Activated T-helper 1 cell treated with Interleukin-2 at 50 U/mL for 16 hours (primary cell): Measurements from ENCODE around the gene C18orf63.
A peak's percentile ranks its signal among the peaks of the same experiment; 100 is the strongest.
"Not testable (repeated sequence)": the region's sequence is repeated elsewhere in the genome, so short reads cannot be mapped to it uniquely, and the experiment has no call there.

ENCODE experiments used
- DNase-seq: peaks from one replicate; pipeline ENCODE4 v3.0.0-alpha.2; 2020; ENCODE audit warnings: low read depth

Gene C18orf63

DNA sequence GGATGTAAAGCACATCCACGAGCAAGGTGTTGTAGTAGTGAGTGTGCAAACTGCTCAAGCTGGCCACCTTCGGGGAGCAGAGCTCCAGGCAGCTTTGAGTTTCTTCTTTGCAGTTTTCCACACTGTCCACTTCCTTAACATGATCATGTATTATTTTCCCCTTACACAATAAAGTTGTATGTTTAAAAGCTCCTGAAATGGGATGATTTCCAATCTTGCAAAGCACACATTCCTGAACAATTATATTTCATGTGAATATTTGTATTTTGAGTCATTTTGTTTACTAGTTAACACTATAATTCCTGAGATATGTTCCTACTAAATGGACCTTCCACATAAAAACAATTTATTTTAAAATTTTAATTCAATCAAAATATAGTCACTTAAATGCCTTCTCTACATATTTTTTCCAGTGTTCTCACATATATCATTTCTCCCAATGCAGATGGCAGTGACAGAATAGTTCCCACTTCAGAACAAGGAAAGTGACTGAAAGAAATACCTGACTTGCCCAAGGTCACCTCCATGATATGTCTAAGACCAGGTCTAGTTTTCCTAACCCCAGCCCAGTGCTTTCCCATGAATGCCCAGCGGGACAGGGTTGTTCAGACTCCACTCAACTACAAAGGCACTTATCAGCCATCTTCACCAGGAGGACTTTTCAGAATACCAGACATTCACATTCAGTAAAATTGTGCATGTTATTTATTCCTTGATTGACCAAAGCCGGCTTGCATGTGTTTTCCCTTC lies 29.4 kb upstream of the C18orf63 start:
- no peak for DNase-seq

DNA sequence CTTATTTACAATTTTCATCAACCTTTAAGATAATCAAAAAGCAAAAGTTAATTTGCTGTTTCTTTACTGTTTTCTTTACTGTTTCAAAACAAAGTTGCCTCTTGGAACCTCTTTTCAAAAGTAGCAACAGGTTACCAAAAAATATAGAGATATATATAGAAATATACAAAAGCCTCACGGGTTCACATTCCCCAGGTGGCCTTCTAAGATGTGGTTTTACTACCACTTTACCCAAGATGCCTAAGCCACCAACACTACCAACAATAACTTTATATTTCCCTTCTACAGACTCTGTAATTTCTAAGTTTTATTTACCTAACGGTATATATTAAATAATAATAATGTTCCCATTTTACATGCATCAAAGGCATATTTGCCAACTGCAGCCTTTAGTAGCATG lies 28.8 kb upstream of the C18orf63 start:
- no peak for DNase-seq

DNA sequence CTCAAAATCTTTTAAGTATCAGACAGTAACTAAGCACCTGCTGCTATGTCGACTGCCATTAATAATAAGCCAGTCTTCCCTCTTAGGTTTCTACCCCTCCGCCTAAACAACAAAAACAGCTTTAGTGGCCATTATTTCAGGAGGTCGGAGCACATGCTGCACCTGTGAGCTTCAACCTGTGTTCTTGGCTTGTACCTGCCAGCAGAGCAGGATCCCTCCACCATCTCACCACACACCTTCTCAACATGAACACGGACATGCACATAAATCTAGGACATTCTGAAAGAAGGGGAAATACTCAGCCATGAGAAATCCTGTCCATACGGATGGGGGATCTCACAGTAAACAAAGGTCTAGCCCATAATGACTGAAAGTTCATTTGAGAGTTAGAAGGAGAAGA lies 27.6 kb upstream of the C18orf63 start:
- no peak for DNase-seq

DNA sequence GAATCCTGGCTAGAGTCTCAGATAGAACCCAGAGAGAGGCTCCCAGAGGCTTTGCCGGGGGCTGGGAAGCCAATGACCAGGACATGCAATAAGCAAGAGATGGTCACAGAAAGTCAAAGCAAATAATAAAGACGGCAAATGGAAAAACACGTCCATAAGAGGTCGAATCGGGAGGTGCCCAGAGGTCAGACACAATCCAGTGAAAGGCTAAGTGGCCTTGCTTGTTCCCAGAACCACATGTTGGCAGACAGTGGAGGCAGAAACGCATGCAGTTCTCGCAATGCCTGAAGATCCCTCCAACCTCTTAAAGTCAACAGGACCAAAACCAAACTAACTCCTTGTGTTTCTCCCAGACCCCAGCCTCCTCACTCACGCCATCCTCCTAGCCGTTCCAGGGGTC lies 26.9 kb upstream of the C18orf63 start:
- DNase-seq = no peak

DNA sequence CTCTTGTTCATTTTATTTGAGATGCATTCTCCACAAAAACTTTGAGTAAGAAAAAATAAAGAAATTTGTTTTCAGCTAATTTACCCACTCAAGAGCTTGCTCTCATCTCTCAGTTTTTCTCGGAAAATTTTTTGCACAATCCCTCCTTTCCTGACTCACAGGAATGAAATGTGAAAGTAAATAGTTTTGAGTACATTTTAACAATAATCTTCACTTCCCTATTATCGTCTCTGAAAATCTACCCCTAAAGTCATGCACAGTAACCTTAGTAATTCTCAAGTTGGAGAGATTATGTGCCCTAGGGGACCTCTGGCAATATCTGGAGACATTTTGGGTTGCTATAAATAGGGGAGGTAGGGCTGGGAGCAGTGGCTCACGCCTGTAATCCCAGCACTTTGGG lies 26.5 kb upstream of the C18orf63 start:
- no peak for DNase-seq

DNA sequence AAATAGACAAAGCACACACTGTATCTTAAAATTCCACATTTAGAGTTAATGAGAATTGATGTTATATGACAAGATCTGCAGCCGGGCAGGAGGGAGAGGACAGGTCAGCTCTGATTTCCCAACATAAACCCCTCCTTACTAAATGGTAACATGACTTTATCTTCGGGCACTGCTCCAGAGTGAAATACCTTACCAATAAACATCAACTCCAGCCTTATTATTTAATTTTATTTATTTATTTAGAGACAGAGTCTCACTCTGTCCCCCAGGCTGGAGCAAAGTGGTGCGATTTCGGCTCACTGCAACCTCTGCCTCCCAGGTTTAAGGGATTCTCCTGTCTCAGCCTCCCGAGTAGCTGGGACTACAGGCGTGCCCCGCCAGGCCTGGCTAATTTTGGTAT lies 25.6 kb upstream of the C18orf63 start:
- DNase-seq = no peak

DNA sequence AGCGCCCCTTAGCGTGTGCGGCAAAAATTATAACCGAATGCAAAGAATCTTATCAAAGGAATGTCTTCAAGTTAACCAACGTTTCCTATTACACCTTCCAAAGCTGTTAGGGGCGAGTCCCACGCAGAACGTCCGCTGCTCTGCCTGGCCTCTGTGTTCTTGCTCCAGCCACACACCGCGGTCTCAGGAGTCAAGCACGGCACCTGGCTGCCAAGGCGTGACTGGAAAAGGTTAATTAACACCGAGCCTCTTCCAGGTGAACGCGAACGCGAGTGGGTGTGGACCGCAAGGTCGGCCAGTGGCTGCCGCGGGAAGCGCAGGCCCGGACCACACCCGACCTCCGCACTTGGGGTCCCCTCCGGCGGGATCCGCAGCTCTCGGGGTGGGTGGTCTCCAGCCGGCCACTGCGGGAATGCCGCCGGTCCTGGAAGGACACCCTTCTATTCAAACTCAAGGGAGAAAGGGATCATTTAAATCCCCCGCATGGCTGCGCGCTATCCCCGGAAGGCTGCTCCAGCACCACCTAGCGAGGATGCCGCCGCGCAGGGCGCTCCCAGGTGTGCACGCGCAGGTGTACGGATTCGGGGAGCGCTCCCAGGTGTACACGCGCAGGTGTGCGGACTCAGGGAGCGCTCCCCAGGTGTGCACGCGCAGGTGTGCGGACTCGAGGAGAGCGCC lies 24.7 kb upstream of the C18orf63 start:
- DNase-seq = peak; percentile 7

DNA sequence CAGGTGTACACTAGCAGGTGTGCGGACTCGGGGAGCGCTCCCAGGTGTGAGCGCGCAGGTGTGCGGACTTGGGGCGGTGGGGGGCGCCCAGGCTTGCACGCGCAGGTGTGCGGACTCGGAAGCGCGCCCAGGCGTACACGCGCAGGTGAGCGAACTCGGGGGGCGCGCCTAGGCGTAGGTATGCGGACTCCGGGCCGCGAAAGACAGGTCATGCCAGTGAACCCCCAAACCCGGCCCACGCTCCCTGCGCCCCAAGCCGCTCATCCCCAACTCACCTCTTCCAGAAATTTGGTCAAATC lies 24.2 kb upstream of the C18orf63 start:
- no peak for DNase-seq

DNA sequence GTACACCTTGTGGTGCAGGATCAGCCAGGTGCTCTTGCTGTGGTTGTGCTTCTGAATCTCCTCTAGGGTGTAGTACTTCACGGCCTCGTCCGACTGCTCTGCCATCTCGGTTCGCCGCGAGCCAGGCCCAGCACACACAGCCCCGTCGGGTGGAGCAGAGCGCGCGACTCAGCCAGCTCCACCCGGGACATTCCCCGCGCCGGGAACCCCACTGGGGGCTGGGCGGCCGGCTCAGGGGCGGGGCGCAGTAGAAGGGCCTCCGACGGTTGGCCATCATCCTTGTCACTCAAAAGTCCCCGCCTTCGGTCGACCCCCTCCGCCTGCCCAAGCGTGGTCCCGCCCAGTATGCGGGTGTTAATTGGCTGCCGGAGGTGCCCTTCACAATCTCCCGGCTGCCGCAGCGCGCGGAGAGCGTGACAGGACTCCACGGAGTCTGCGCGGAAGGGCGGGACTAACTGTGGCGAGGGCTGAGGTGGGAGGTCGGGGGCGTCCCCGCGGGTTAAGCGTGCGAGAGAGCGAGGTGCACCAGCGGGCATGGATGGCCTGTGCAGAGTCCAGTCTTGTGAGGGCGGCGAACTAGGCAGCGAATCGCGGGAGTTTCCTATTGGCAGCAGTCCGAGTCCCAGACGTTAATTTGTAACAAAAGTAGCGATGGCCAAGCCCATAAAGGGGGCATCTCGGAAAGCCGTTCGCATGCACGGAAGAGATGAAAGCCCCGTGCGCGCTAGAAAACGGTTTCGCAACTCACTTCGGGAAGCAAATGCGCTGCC lies 23.7 kb upstream of the C18orf63 start, which contains the start of gene CYB5A:
CYB5A (minus strand) TSS at position 193 of the 770 bp plus-strand sequence; CDS start at position 105, 88 bp downstream.
- DNase-seq = peak; percentile 97

DNA sequence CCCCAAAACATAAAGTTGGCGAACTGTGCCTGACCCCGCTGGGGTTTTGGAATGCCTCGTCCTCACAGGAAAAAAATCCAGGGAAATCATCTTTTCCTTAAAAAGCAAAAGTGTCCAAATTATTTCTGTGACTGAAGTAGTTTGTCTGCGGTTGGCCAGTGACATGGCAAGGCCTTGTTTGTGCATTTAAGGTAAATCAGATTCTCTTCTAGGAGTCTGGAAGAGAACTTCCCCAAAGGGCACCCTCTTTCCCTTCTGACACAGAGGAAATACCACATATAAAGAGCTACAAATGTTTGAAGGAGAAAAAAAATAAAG lies 23.1 kb upstream of the C18orf63 start:
- no peak for DNase-seq

DNA sequence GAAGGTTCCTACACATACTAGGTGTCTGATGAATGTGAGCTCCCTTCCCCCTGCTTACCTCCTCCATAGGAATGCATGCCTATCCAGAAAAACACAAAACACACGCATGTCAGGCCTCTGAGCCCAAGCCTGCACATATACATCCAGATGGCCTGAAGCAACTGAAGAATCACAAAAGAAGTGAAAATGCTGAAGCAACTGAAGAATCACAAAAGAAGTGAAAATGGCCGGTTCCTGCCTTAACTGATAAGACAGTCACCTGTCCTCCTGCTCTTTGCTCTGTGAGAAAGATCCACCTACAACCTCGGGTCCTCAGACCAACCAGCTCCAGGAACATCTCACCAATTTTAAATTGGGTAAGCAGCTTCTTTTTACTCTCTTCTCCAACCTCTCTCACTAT lies 22.7 kb upstream of the C18orf63 start:
- not testable (repeated sequence) for DNase-seq

DNA sequence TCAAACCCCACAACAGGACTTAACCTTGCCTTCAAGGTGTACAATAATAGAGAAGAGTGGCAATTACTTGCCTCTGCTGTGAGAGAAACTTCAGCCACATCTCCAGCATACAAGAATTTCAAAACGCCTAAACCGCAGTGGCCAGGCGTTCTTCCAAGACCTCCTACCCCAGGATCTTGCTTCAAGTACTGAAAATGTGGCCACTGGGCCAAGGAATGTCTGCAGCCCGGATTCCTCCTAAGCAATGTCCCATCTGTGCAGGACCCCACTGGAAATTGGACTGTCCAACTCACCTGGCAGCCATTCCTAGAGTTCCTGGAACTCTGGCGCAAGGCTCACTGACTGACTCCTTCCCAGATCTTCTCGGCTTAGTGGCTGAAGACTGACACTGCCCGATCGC lies 21.1 kb upstream of the C18orf63 start:
- no peak for DNase-seq

DNA sequence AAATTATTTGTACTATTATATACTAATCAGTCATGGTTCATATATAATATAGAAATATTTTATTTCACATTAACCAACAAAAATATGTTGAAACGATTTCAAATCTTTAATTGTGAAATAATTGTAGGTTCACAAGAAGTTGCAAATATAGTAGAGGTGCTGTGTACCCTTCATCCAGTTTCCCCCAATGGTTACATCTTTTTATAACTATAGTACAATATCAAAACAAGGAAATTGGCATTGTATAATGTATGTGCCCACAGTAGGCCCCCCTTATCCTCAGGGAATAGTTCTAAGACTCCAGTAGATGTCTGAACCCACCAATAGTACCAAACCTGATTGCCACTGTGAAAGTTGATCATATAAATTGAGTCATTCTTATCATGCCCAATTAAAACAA lies 16.5 kb upstream of the C18orf63 start:
- no peak for DNase-seq

DNA sequence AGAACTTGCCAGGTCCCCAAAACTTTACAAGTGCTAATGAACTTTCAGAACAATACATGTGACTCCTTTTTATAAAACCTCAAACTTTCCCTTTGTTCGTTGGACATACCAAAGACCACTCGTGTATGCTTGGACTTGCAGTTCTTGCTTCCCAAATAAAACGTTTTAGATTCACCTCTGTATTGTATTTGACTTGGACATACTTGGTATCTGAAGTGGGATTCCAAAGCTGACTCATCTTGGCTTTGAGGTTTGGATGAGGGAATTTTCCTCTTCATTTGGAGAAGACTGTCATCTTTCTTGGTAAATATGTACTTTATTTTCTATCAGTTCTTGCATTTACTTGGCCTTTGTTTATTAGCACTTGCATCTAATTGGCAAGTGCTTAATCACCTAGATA lies 15.9 kb upstream of the C18orf63 start:
- DNase-seq = no peak

DNA sequence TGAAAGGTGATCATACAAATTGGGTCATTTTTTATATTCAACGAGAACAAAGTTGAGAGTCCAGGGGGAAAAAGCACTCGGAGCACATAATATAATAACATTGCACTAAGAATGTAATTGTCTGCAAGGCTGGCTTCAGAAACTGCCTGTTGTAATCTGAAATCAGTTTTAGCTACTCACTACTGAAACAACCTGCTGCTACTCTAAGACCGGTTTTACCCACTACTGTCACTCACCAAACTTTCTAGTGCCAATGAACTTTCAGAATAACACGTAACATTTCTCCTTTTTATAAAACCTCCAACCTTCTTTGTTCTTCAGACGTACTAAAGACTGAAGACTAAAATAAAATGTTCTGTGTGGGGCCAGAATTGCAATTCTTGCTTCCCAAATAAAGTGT lies 12.3 kb upstream of the C18orf63 start:
- no peak for DNase-seq

DNA sequence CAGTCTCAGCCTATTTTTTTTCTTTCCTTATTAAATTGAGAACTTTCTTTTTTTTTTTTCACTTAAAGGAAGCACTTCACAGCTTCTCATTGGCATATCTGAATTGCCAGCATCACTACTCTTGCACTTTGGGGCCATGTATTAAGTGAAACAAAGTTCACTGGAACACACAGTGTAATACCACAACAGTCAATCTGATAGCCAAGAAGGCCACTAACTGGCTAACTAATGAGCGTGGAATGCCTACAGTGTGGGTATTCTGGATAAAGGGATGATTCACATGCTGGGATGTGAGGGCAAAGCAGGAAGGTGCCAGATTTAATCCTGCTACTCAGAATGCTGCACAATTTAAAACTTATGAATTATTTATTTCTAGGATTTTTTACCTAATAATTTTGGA lies 11.7 kb upstream of the C18orf63 start:
- DNase-seq = no peak

DNA sequence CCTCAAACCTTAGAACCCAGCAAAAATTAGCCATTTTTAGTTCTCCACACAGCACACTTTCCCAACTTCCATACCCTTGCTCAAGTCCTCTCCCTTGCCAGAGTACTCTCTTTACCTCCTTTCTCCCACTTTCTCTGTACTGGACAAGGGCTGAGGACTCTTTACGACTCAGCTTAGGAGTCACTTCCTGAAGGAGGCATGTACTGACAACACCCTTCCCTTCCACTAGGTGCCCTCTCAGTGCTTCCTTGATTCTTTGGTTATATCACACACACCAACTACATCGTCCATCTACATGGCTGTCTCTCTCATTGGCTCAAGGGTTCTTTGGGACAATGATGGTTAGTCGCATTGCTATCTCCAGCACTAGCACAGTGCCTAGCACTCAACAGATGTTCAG lies 5.2 kb upstream of the C18orf63 start:
- no peak for DNase-seq

DNA sequence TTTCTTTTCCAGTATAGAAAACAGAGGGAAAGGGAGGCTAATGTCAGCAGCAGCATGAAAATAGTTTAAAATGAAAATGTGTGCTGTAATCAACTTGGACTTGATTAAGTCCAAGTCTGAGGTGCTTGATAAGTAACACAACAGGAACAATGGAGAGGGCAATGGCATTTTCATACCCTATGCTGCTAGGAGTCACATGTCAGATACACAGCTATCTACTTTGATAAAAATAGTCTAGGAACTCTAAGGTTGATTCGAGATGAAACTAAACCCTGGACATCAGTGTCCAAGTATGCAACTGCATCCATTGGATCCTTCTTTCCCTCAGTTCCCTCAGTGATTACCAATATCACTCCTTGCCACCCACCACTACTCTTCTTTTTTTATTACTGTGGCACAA lies 4.6 kb upstream of the C18orf63 start:
- no peak for DNase-seq

DNA sequence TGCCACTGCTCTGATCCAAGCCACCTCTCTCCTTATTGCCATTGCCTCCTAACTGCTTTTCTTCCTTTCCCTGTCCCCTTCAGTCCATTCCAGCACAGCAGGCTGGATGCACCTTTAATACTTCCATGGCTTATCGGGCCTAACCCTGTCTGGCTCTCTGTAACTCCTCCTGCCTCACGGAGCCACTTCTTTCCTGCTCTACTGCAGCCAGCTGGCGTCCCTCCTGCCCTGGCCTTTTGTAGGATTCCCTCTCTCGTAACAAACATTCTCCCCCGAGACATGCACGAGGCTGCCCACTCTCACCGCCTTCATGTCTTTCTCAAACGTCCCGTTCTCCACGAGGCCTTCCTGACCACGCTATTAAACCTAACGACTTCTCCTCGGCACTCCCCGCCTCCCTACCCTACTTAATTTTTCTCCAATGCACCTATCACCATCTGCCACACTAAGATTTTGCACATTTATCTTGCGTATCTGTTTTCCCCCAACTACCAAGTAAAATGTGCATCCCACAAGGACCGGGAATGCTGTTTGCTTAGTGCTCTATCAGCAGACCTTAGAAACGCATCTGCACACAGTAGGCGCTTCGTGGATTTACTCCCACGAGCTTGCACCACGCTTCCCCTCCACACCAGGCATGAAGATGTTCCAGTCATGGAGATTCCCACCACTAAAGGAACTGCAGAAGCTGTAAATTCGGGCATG lies 728 bp upstream of the C18orf63 start:
- no peak for DNase-seq

DNA sequence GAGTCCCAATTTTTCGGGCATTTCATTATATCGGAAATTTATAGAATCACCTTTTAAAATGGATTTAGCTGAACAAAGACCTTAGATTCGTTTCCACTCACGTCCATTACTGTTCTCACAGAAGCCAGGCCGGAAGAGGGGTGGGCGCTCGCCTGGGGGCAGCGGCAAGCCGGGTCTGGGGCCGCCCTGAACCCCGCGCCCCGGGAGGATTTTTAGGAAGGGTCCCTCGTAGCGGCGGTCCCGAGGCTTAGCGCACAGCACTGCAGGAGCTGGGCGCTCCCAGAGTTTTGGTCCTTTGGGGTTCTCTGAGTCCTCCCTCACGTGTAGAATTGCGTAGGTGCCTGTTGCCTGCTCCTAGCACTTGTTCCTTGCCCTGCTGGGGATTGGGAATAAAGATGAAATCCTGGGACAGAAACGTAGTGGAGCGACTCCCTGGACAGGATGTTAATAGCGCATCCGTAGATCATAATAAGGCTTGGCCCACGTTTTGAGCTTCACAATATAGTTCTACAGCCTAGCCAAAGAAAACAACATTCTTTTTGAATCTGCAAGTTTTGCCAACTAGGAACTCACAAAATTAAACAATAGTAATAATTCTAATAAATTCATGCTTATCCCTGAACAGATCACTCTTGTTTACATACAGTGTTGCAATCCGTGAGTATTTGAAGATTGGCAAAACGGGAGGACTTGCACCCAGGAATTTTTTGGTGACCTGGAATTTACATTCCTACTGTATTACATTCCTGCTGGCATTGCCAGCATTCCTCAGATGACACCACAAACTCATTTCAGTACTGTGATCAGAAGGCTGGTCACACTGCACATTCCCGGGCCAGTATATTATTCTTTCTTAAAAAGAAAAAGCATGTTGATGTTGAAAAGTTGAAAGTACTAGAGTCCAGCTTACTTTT lies 875 bp downstream of the C18orf63 start:
- DNase-seq = no peak

DNA sequence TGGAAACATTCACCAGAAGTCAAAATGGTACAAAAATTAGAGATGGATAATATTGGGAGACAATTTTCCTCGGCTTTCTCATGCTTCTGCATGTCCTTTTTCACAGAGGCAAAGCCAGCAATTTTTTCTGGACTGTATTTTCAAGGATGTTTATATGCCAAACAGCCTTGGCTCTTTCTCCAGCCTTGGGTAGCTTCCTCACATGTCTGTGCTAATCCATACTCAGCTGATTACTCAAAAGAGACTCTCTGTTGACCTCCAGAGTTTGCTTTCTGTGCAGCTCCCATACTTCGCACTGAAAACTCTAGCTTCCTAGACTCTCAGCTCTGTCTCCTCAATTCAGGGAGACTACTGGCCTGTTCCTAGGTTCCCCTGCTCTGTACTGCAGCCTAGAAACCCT lies 10.6 kb downstream of the C18orf63 start:
- no peak for DNase-seq

DNA sequence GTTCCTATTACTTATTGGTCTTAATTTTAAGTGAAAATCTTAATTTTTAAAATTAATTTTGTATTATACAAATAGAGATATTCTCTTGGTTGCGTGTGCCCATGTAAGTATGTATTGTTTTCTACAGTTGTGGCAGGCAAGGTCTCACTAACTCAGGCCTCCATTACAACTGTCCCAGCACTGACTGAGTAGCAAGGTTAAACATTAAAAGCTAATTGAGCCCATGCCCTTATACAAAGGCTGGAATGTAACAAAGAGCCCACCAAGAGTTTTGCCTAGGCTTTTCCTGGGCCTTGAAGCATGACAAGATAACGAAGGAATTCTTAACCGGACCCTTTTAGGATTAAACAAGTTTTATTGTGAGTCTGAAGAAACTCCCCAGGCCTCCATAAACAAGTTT lies 11.2 kb downstream of the C18orf63 start:
- DNase-seq = not testable (repeated sequence)
